ENCODE measurements around the gene PHETA1.

The PHETA1 gene

DNA sequence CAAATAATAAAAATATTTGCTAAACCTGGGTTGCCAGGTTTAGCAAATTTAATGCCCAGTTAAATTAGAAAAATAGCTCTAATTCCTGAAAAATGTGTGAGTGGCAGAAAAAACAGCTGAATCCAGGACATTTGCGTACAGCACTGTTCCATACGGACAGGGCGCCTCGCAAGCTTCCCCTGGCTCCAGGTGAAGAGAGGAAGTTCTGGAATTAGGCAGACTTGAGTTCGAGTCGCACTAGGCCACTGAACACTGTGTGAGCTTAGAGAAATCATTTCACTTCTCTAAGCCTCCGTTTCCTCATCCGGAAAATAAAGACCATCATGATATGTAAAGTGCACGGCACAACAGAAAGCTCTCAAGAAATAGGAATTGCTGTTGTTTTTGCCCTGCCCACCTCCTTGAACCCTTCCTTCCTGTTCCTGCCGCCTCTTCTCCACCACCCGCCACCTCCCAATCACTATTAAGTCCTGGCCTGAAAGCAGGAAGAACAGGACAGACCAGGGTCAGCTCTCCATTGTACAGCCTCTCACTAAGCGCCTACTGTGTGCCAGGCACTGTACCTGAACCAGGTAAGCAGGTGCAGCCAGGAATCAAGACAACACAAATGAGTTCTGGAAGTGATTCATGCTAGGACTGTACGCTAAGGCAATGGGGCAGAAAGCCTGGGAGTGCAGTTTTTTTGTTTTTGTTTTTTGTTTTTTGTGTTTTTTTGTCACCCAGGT is 763 bp upstream of the PHETA1 start:
- no peak for DNase-seq (ENCODE audit: low read depth)

DNA sequence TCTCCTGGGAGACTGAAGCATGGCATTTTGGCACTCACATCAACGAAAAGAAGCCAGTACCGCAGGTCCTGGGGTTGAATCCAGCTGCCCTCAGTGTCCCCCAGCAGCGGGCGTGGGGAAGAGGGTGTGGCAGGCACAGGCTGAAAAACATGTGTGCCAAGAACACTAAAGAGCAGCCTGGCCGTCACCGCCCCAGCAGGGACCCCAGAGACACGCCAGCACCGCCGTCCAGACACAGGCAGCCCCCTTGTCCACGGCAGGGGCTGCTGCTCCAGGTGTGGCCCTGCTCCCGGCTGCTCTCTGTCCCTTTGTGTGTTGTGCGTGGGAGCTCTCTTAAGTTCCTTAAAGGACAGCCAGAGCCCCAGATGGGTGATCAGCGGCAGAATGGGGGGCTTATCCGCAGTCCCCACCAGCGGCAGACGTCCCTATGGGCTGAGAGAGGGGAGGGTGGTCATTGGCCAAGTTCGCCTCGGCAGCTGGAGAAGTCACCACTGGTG is 556 bp downstream of the PHETA1 start:
- DNase-seq (ENCODE audit: low read depth) = no peak

DNA sequence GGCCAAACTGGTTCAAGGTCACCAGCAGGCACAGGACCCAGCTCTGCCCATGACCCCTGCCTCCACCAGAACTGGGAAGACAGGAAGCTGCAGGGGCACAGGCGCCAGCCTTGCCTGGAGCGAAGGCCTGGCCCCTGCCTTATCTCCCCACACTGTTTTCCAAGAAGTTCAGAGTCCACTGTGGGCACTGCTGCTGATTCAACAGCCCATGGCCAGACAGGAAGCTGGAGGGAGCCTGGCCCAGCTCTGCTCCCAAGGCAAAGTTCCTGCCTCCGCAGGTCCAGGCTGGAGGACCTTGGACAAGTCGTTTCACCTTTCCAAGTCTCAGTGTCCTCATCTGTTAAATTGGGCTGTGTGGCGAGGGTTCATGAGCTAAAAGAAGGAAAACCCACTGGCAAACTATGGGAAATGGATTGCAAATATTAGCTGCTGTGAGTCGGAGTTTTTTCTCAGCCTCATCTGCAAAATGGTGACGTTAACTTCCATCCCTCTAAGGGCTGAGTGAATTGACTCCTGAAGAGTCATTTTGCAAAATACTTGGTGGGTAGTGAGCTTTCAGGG is 1.2 kb downstream of the PHETA1 start:
- DNase-seq (ENCODE audit: low read depth) = no peak

DNA sequence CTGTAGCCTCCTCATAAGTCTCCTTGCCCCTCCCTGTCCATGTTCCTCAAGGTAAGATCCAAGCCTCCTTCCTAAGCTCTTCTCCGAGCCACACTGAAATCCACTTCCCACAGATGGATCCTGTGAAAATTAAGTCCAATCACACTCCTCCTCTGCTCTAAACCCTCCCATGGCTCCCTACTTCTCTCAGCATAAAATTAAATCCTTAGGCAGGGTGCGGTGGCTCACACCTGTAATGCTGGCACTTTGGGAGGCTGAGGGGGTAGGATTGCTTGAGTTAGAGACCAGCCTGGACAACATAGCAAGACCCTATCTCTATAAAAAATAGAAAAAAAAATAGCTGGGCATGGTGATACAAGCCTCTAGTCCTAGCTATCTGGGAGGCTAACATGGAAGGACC is 2.3 kb downstream of the PHETA1 start:
- DNase-seq (ENCODE audit: low read depth) = no peak

DNA sequence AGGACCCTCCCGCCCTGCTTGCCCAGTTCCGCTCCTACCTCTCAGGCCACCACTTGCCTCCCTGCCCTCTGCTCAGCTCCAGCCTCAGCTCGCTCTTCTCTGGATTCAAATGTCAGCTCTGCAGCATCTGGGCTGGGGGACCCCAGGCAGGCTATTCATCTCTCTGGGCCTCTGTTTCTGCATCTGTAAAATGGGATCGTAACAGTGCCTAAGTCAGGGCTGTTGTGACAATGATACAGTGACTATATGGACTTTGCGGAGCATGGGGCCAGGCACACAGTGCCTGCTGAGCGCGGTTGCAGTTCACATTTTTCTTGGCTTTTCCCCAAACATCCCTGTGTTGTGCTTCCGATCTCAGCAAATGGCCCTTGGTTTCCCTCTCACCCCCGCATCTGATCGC is 2.8 kb downstream of the PHETA1 start:
- no peak for DNase-seq (ENCODE audit: low read depth)

DNA sequence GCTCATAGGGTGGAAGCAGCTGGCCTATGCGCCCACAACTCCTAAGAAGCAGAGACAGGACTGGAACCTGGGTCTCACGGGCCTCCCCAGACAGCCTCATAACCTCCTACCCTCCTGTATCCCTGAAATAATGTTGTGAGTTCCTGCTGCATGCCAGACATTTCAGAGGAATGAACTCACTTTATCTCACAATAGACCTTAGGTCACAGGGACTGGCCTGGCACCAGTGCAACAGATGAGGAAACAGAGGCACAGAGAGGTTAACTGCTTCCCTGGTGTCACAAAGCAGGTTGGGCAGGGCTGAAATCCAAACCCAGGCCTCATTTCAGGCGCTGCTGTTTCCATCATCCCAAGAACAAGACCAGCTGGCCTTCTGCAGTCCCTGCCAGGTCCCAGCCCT is 5.3 kb downstream of the PHETA1 start:
- DNase-seq (ENCODE audit: low read depth) = no peak

DNA sequence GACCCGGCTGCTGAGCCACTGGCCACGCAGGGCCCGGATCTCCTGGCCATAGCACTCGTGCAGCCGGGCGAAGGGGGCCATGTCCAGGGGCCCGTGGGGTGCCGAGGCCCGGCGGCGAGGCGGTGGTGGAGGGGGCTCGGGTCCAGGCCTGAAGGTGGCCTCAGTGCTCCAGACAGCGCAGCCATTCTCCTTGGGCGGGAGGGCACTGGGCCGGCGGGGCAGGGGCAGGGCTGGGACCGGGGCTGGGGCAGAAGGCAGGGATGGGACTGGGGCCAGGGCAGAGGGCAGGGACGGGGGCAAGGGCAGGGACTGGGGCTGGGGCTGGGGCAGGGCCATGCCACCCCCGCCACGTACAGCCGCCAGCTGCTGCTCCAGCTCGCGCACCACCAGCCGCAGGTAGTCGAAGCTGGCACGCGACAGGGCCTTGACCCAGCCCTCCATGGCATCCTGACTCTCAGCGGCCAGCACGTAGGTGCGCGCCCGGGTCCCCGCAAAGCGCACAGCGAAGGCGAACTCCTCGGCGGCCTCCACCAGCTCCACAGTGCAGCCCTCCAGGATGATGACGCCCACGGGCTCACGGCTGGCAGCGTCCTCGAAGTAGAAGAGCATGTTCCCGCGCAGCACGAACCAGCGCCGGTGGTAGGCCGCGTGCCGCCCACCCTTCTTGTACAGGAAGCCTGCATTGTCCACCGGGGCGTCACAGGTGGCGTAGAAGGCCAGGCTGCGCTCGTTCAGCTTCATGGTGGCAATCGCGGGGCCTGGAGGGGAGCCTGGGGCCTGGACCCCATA is 6.0 kb downstream of the PHETA1 start:
- DNase-seq (ENCODE audit: low read depth) = no peak

DNA sequence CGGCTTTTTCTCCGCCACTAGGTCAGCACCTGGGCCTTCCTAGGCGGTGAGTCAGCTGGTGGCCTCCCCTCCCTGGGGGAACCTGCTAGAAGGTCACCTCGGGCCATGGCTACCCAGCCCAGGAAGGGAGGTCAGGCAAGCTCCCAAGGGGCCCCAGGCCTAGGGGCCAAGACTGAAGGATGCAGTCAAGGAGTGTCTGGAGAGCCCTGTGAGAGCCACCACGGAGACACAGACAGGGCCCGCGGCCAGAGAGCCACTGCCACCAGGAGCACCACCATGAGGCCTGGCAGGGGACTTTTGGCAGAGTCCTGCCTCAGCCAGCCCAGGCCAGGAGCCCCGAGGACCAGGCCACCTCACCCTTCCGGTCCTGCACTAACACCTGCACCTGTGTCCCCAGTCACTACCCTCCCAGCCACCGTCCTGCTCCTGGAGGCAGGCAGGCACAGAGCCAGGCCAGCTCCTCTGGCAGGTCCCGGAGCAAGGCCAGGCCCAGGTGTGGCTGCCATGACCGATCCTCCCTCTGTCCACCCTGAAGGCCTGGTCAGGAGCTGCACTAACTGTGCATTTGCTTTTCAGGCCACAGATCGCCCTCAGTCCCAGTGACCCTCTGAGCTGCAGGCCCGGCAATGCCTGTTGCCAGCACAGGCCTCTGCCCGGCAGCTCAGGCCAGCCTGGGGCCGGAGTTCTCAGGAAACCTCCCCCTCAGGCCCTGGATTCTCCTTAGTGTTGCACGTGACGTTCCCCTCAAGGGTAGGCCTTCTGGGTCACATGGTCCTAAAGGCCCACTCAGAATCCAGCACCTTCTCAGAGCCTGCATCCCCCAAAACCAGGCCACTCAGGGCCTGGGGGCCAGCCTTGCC is 6.9 kb downstream of the PHETA1 start:
- DNase-seq (ENCODE audit: low read depth) = no peak

DNA sequence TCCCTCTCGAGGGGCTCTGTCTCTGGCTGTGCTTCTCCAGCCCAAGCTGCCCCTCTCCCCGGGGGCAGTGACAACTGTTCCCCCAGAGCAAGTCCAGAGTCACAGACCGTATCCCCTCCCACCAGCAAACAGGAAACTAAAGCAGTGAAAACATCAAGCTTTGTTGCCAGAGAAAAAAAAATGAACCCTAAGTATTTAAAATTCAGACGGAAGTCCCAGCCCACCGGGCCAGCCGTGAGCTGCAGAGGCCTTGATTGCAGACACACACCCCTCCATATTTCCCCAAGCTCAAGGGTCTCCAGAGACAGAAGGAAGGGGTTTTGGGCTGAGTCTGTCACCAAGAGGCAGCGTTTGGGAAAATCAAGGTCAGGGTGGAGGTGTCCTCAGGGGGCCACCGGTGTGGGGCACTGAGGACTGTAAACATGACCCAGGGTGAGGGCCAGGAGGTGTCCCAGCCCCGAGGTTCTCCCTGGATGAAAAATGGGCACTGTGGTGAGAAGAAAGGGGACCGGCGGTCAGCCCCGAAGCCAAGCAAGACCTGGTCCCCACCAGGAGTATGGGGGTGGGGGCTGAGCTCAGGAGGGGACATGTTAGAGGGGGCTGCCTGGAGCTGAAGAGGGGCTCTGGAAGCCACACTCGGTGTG is 7.7 kb downstream of the PHETA1 start:
- DNase-seq (ENCODE audit: low read depth) = no peak

DNA sequence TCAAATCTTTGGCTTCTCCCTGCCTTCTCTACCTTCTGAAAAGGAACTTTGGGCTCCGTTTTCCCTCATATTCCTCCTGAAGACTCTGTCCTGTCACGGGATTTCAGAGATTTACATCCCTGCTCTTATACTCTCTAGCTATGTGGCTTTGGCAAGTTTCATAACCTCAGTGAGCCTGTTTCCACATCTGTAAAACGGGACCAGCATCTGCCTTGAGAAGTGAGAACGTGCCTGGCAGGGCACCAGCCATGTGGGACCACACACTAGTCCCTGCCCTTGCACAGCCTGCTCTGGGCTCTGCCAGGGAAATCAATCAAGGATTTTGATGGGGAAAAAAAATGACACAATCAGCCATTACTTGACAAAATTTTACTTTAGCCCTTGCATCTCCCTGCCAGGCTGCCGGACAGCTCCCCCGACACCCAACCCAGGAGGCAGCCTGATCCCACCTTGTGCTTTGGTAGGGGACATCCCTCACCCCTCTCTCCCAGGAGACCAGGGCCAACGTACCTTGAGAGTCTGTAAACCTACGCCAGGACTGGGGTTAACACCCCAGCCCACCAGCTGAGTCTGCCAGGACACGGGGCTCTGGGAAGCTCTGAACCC is 8.5 kb downstream of the PHETA1 start:
- no peak for DNase-seq (ENCODE audit: low read depth)

DNA sequence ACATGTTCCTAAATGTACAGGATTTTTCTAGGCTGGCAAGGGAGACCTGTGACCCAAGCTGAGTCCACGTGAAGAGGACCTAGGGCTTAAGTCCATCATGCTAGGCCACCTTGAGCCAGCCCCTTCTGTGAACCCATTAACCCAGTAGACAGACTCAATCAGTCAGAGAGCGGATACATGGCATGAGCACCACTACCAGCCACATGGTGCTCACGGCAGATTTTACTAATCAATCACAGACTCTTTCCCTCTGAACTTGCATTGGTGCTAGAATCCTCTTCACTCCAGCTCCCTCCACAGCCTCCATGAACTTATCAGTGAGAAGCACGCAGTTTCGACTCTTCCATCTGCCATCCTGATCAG is 9.0 kb downstream of the PHETA1 start:
- DNase-seq (ENCODE audit: low read depth) = no peak

DNA sequence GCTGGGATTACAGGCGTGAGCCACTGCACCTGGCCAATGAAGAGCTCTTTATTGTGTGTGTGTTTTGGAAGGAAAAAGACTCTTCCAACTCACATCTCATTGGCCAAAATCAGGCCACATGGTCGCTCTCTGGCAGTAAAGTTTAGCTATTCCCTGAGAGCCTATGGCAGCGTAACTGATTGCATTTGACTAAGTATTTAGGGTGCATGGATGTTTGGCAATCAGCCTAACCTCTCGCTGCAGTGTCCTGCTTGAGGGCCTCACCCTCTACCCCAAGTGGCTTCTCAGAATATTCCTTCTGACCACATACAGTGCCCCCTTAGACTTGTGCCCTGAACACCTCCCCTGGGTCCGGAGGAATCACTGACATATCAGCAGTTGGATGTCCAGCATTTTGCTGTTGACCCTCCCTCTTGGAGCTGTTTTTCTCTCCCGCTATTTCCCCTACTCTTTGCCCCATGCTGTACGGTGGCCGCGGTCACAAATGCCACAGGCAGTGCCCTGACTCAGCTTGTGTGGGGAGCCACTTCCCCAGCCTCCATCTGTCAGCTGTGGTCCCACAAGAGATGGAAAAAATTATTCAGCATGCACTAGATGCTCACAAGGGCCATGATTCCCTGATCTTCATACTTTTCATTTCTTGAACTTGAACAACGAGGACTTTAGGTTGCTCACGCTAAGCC is 9.5 kb downstream of the PHETA1 start:
- DNase-seq (ENCODE audit: low read depth) = no peak

DNA sequence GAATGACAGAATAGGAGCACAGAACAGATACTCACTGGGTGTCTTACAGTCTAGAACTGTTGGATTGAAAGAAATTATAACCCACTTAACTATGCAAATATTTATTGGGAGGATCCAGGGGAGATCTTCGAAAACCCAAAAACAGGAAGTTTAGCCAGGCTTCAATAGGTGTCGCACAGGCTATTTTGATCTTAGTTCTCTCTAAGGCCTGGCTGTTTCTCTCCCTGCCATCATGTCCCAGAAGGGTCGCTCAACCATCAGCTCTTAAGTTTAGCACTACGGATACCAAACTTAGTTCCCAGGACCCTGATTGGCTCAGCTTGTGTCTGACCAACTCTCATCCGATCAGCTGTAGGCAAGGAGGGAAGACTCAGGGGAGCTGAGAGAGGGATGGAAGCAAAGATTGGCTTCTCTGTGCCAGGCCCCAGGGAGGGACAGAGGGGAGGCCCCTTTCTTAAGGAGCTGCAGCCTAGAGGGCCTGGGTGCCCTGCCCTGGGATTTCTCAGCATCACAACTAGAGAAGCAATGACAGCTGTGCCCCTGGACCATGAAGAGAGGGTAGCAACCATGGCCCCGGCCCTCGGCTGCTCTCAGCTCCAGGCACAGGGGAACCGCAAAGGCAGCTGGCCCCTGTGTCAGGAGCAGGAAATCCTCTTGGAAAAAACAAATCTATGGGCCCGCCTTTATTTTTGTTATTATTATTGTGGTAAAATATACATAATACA is 13.5 kb downstream of the PHETA1 start:
- DNase-seq (ENCODE audit: low read depth) = no peak

DNA sequence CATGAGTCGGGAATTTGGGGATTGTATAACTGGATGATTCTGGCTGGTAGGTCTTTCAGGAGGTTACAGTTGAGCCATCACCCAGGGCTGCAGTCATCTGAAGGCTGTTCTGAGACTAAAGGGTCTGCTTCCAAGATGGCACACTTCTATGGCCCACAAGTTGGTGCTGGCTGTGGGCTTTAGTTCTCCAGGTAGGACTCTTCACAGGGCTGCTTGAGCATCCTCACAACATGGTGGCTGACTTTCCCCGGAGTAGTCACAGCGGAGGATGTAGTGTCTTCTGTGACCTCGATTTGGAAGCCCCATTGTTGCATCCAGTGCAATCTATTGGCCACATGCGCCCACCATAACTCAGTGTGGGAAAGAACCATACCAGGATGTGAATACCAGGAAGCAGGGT is 14.4 kb downstream of the PHETA1 start:
- DNase-seq (ENCODE audit: low read depth) = no peak

DNA sequence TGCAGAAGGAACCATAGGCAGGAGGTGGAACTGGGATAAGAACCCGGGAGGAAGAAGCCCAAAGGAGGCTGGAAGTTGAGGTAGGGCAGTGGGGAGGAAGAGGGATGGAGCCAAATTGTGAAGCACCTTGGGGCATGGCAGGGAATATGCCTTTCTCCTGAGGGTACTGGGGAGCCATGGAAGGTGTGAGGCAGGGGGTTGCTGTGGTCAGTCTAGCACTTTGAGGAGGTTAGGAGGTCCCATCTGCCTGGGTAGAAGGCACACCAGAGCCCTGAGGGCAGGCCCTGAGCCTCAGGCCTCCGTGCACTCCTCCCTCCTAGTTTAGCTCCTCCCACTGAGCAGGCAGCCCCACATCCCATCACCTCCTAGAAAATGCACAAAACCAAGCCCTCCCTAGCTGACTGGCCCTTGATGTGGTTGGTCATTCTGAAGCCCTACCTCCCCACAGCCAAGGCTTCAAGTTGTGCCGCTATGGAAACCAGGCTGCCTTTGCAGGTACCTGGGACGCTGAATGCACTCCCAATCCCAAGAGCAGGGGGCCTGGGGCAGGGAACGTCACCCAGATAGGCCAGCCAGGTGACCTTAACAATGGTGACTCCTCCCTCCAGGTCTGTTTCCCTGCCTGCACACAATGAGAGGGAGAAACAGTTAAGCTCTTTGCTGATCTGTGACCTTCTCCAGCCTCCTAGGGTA is 15.1 kb downstream of the PHETA1 start:
- DNase-seq (ENCODE audit: low read depth) = no peak

DNA sequence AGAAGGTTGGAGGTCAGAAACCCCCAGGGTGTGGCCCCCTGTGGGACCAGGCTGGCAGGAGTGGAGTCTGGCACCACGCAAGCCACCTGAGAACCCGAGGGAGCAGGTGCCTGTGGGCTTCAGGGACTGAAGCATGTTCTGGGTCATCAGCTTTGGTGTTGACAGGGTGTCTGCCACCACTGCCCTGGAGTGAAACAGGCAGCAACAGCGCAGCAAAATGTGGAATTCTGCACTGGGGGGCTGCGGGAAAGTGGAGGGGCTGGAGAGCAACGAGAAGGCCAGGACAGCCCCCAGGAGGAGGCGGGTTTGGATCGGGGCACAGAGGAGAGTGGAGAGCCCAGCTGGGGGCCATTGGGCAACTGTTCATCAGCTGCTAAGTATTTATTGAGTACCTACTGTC is 15.9 kb downstream of the PHETA1 start:
- DNase-seq (ENCODE audit: low read depth) = no peak

DNA sequence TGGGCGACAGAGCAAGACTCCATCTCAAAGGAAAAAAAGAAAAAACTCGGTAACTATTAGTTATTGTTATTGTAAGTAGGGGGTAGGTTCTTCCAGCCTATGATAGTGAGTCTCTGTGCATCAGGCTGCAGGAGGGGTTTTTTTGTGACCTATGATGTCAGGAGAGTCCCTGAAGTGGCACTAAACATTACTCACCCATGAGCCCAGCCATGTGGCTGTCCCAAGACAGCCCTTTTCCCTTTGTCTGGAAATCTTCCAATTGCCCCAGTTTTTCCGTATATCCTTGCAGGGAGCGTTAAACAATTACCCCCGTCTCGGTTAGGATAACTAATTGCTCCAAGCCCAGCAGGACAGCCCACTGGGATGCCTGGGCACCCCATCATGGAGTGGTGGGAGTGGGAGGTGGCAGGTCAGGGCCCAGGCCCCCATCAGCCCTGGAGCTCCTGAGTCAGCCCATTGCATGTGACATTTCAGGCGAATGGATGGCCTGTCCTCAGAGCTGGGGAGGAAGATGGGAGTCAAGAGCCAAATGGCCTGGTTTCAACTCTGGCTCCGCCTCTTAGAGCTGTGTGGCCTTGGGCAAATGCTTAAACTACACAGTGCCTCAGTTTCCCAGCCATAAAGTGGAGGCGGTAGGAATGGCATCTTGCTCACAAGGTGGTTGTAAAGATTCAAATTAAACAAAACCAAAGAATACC is 16.4 kb downstream of the PHETA1 start:
- DNase-seq (ENCODE audit: low read depth) = no peak

DNA sequence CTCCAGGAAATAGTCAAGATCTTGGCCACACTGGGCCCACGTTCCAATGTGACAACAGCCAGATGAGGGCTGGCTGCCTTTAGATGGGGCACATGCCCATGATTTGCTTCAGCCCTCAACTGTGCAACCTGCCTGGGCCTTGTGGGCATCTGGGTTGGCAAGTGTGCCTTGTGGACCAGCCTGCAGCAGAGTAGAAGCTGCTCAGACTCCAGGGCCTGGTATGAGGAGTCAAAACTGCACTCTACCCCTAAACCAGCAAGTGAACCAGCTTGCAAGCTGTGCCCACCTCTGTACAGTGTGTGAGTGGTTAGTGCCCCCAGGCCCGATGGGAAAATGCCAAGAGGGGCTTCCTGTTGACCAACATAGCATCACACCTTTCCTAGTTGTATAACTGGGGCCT is 17.9 kb downstream of the PHETA1 start:
- no peak for DNase-seq (ENCODE audit: low read depth)

Measured in stimulated activated CD8-positive, alpha-beta memory T cell treated with anti-CD3 and anti-CD28 coated beads, Interleukin-15, amount 100 ng/mL, for 1 hour (primary cell).